HEK293 (cell line): ENCODE data around the gene STYK1.
A peak's percentile ranks its signal among the peaks of the same experiment; 100 is the strongest.

ENCODE experiments used
- ATF2 ChIP-seq: fragments of 450-650 bp; formaldehyde crosslinking; IDR thresholded peaks from 2 replicates; pipeline ENCODE4 v1.5.1; 2016; ENCODE audit warnings: missing biosample characterization, missing genetic modification characterization, low read depth
- ZNF132 ChIP-seq: fragments of 450-650 bp; formaldehyde crosslinking; IDR thresholded peaks from 2 replicates; pipeline ENCODE4 v1.5.1; 2017; ENCODE audit warnings: missing biosample characterization, missing genetic modification characterization, borderline replicate concordance
- ZNF184 ChIP-seq: fragments of 450-650 bp; IDR thresholded peaks from 2 replicates; pipeline ENCODE4 v1.5.1; 2018; ENCODE audit warnings: missing biosample characterization, mild to moderate bottlenecking, missing genetic modification characterization
- TF ChIP-seq, protein P1 (sequence below): fragments of 450-650 bp; formaldehyde crosslinking; IDR thresholded peaks from 2 replicates; pipeline ENCODE4 v1.5.1; 2016; ENCODE audit warnings: missing biosample characterization, missing genetic modification characterization
- TF ChIP-seq, protein P2 (sequence below): fragments of 450-650 bp; formaldehyde crosslinking; IDR thresholded peaks from 2 replicates; pipeline ENCODE4 v1.5.1; 2016; ENCODE audit warnings: missing biosample characterization, missing genetic modification characterization

DNA sequence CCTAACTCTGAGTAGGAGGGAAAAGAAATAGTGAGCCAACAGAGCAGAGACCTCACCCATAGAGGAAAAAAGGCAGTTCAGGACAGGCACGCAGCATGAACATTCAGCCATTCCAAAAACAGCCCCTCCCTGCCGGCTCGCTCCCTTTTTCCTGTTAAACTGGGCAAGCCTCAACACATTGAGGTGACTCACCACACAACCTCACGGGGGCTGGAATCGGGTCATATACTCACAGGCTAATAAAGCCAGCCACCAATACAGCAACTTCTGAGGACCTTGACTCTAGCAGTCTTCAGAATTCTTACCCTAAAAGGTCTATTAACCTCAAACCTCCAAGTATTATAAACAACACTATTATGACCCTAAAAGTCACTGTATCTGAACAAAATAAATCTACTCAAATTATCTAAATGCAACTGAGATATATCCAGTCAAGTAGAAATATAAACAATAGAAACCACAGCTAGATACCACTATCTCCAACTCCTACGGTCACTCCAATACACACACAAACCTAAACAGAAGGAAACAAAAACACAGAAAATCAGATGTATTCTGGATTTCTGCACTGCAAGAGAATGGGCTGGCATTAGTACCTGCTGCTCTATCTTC, 43.0 kb upstream of the STYK1 start:
- TF ChIP-seq, protein P1, sequence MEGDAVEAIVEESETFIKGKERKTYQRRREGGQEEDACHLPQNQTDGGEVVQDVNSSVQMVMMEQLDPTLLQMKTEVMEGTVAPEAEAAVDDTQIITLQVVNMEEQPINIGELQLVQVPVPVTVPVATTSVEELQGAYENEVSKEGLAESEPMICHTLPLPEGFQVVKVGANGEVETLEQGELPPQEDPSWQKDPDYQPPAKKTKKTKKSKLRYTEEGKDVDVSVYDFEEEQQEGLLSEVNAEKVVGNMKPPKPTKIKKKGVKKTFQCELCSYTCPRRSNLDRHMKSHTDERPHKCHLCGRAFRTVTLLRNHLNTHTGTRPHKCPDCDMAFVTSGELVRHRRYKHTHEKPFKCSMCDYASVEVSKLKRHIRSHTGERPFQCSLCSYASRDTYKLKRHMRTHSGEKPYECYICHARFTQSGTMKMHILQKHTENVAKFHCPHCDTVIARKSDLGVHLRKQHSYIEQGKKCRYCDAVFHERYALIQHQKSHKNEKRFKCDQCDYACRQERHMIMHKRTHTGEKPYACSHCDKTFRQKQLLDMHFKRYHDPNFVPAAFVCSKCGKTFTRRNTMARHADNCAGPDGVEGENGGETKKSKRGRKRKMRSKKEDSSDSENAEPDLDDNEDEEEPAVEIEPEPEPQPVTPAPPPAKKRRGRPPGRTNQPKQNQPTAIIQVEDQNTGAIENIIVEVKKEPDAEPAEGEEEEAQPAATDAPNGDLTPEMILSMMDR (tag by site-specific recombination): no peak
- TF ChIP-seq ZNF184 (no peak), ATF2 (tag by site-specific recombination) (peak; percentile 27; the same call in 1 of the 2 replicates), ZNF132 (no peak)
- TF ChIP-seq, protein P2, sequence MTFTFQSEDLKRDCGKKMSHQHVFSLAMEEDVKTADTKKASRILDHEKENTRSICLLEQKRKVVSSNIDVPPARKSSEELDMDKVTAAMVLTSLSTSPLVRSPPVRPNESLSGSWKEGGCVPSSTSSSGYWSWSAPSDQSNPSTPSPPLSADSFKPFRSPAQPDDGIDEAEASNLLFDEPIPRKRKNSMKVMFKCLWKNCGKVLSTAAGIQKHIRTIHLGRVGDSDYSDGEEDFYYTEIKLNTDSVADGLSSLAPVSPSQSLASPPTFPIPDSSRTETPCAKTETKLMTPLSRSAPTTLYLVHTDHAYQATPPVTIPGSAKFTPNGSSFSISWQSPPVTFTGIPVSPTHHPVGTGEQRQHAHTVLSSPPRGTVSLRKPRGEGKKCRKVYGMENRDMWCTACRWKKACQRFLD (tag by site-specific recombination): no peak
